AG09319 (cell line): ENCODE results near the gene ATF4.
A peak's percentile ranks its signal among the peaks of the same experiment; 100 is the strongest.

Experiments used
- DNase-seq: peaks from one replicate; pipeline ENCODE4 v3.0.0-alpha.2; 2010; ENCODE audit warnings: low read depth; ENCODE audit errors: extremely low read depth
- TF ChIP-seq, protein P1 (sequence below): IDR thresholded peaks from 2 replicates; pipeline ENCODE4 v1.5.1; 2011; ENCODE audit warnings: low read depth, mild to moderate bottlenecking, inconsistent platforms, low read length, moderate library complexity

The ATF4 gene

DNA sequence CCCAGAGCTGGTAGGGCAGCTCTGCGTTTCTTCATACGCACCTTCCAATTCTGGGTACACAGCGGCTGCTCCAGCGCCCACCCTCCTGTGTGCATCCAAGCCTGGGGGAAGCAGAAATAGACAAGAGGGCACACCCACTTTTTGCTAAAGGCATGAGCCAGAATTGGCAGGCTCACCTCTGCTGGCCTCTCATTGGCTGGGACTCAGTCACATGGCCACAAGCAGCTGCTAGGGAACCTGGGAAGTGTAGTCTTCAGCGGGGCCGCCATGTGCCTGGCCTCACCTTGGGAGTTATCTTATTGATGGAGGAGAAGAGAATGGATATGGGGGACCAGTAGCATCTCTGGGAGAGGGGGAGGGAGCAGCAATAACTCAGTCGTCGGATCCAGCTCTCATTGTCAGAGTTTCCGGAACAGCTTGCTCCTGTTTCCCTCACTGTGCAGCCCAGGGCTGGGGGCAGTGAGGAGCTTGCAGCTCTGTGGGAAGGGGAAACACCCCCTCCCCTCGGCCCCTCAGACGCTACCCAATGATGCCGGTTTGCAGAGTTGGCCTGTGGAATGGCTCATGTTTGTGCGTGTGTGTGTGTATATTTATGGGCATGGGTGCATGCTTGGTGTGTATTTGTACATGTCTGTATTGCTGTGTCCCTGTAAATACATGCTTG, 30.1 kb upstream of the ATF4 start:
- no peak for DNase-seq
- TF ChIP-seq, protein P1, sequence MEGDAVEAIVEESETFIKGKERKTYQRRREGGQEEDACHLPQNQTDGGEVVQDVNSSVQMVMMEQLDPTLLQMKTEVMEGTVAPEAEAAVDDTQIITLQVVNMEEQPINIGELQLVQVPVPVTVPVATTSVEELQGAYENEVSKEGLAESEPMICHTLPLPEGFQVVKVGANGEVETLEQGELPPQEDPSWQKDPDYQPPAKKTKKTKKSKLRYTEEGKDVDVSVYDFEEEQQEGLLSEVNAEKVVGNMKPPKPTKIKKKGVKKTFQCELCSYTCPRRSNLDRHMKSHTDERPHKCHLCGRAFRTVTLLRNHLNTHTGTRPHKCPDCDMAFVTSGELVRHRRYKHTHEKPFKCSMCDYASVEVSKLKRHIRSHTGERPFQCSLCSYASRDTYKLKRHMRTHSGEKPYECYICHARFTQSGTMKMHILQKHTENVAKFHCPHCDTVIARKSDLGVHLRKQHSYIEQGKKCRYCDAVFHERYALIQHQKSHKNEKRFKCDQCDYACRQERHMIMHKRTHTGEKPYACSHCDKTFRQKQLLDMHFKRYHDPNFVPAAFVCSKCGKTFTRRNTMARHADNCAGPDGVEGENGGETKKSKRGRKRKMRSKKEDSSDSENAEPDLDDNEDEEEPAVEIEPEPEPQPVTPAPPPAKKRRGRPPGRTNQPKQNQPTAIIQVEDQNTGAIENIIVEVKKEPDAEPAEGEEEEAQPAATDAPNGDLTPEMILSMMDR = no peak

DNA sequence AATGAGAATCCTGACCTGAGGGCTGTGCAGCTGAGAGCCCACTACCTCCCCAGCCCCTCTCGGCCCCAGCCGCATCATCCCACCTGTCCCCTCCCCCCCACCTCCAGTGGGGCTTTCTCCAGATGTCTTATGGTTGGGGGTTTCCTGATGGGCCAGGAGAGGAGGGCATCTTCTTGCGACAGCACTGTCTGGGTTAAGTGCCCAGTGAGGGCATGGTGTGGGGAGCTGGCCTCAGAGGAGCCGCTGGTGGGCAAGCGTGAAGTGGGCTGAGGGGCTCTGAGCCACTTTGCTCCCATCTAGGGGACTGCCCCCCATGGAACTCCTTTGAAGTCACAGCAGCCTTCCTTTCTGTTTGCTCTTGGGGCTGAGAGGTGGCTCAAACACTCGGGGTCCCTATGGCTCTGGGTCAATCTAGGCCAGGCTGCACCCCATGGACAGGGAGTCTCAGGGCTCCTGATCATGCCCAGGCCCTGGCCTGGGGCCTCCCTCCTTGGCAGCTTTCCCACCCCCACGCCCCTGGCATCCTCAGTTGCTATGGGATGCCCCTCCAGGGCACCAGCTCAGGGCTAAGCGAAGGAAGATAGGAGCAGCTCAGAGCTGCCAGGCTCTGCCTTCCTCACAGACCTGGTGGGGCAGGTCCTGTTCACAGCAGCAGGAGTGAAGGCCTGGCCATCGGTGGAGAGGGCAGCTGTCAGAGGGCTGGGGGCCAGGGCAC, 29.2 kb upstream of the ATF4 start:
- no peak for DNase-seq
- TF ChIP-seq, protein P1 = no peak

DNA sequence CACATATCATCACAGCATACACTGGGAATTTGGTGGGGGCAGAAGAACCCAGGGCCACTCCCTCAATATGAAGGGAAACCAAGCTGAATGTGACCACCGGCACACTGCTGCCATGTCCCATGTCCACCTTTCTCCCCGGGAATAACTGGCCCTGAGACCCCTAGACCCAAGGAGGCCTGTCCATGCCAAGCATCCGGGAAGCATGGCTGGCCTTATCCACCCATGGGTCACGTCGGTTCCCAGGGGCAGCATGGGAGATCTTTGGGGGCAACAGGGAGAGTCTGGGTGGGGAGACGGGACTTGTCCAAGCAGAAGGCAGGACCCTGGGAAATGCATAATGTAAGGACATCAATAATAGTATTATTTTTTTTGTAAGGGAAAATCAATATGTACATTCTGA, 28.7 kb upstream of the ATF4 start:
- TF ChIP-seq, protein P1 = no peak
- no peak for DNase-seq

DNA sequence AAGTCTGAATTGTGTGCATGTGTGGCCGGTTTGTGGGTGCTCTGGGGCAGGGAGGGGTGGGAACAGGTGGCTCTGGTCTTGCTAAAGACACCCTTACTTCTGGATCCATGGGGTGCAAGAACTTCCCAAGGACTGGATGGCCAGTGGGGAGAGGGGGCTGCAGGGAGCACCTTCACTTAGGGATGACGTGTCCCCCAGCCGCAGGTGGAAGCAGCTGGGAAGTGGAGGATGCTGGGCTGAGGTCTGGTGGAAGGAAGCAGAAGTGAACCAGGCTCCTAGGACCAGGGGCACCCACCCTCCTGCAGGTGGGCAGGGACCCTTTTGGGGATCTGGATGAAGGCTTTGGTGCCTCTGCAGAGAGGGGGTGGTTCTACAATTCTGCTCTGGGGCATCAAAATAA, 28.2 kb upstream of the ATF4 start:
- TF ChIP-seq, protein P1 = no peak
- no peak for DNase-seq

DNA sequence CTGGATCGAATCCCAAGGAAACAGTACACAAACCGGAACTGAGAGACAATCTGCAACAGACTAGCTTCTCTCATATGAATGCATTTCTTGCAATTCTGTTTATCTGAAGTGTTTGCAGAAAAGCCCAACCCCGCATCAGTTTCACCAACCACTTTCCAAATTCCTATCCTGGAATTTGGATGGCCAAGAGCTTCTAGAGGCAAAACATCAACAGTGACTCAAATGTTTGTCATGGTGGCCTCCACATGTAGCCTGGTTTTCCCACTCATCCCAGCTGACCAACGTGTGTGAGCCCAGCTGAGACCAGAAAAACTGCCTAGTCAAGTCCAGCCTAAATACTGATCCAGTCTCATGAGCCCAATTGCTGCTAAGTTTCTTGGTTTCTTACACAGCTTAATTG, 26.6 kb upstream of the ATF4 start:
- TF ChIP-seq, protein P1 = no peak
- peak; percentile 67 for DNase-seq

DNA sequence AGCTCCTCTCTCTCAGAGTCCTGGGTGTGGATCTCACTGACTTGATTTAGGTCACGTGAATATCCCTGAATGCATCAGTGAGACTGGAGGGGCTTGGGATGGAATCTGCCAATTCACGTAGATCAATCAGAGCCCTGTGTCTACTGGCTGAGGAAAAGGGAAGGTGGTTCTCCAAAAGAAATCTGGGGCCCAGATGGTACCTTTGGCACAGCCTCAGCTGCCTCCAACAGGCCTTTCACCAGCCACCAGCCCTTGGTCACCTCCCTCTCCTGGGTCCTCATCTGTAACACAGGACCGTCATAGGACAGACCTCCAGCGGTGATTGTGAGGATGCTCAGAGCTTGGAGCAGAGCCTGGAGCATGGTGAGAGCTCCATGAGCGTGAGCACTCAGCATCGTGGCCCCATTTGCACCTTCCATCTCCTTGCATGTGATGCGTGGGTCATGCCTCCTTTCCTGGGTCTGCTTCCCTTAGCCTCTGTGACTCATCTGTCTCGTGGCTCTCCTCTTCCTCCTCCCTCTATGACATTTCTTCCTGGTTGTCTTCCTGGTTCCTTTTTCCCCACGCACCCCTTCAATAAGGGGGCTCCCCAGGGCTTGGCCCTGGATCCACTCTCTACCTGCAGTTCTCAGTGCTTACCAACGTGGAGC, 25.8 kb upstream of the ATF4 start:
- TF ChIP-seq, protein P1 = no peak
- DNase-seq = no peak
